Gastrocnemius medialis (tissue), 4 donors: Measurements from ENCODE around the gene C4orf50. TPM values are rescaled to one million over a fixed set of nuclear protein-coding genes. Genes with fewer than 3 reads are reported as not detected.

Experiments
- ATAC-seq, 2 donors: fragments of 150-250 bp; one replicate each; pipeline ENCODE4 v1.9.1; 2016
- DNase-seq, 2 donors: peaks; one replicate each; pipeline ENCODE4 v3.0.0-alpha.2; 2019
- H3K27ac ChIP-seq, 4 donors: fragments of 200-600 bp; sonication (generic); 1 replicate in 1 of 4; 2 replicates in 3 of 4; pipeline ENCODE4 v1.5.1; 2016 to 2018; ENCODE audit warnings: mild to moderate bottlenecking in 2 of 4, moderate library complexity in 1 of 4
- H3K27me3 ChIP-seq, 3 donors: fragments of 200-600 bp; sonication (generic) in 2 of 3; 1 replicate in 1 of 3; 2 replicates in 2 of 3; pipeline versions ENCODE4 v1.5.1 to v1.6.0; 2016 to 2019; ENCODE audit warnings: mild to moderate bottlenecking in 1 of 3, moderate library complexity in 1 of 3
- H3K36me3 ChIP-seq, 2 donors: fragments of 200-600 bp; sonication (generic) in 1 of 2; one replicate each; pipeline ENCODE4 v1.5.1; 2017 to 2018
- H3K4me1 ChIP-seq, 2 donors: fragments of 200-600 bp; sonication (generic) in 1 of 2; one replicate each; pipeline ENCODE4 v1.5.1; 2016 to 2017; ENCODE audit warnings: mild to moderate bottlenecking in 2 of 2
- H3K4me3 ChIP-seq, 4 donors: fragments of 200-600 bp; sonication (generic) in 3 of 4; 1 replicate in 1 of 4; 2 replicates in 3 of 4; pipeline ENCODE4 v1.5.1; 2016 to 2019; ENCODE audit warnings: mild to moderate bottlenecking in 2 of 4
- H3K9me3 ChIP-seq, 3 donors: fragments of 200-600 bp; sonication (generic) in 2 of 3; 1 replicate in 1 of 3; 2 replicates in 2 of 3; pipeline ENCODE4 v1.5.1; 2016 to 2019
- CTCF ChIP-seq, 5 experiments: fragments of 450-650 bp in 3 of 5; fragments of 200-600 bp in 2 of 5; sonication (generic) in 2 of 5; IDR thresholded peaks in 4 of 5; conservative IDR thresholded peaks in 1 of 5; 1 replicate in 4 of 5; 2 replicates in 1 of 5; pipeline ENCODE4 v1.5.1; 2016 to 2019; ENCODE audit warnings: antibody characterized with exemption in 5 of 5, mild to moderate bottlenecking in 3 of 5, moderate library complexity in 3 of 5
- POLR2A ChIP-seq, 2 donors: fragments of 450-650 bp; IDR thresholded peaks; one replicate each; pipeline ENCODE4 v1.6.1; 2017; ENCODE audit warnings: antibody characterized with exemption in 2 of 2, mild to moderate bottlenecking in 2 of 2, moderate library complexity in 2 of 2
- in situ Hi-C, 4 donors: fragments of 200-750 bp; cut with MboI; loops; one replicate each; pipeline versions ENCODE4 v1.15.0 to v1.8.0; 2017; ENCODE audit warnings: low sequenced_read_pairs in 4 of 4
- intact Hi-C: fragments of 100-400 bp; cut with DNase I; formaldehyde crosslinking; loops from one replicate; pipeline ENCODE4 v1.15.1; 2023; ENCODE audit warnings: low total_unique reads
- total RNA-seq, 4 donors: library from RNA; depleted of rRNA; stranded (reverse); fragments of >200 nt; gene quantifications; one replicate each; pipeline versions ENCODE4 v1.1.0 to v1.2.3, GENCODE V29; 2016

Gene C4orf50
- total RNA-seq, 4 donors from 2014 or later = 0.03 TPM; not detected in 3

- in situ Hi-C loops (no loop called here), intact Hi-C loops (no loop called here)
- Histone ChIP-seq H3K9me3 (no peaks in the 10 kb centered on the region), H3K4me1 (peaks cover 0 to 4% of the 10 kb centered on the region in 2 donors), H3K27ac (no peak overlapping the region), H3K4me3 (no peak overlapping the region), H3K36me3 (no peaks in the 10 kb centered on the region), H3K27me3 (peaks cover 58 to 69% (median 66%) of the 10 kb centered on the region in 3 donors)
- TF ChIP-seq POLR2A (IDR thresholded peaks at IDR 0.05) = no peak
- no peak for TF ChIP-seq CTCF (IDR thresholded peaks at IDR 0.05 in 4 of 5, conservative IDR thresholded peaks at IDR 0.05 in 1 of 5)
- ATAC-seq (no peak), DNase-seq (no peak)
Observed at GRCh38 chr4:5892323-5893003, 125.8 kb downstream of the C4orf50 start.

GRCh38 chr4:5891563-5892322 is 126.5 kb downstream of the C4orf50 start:
- intact Hi-C loops (no loop called here), in situ Hi-C loops (no loop called here)
- Histone ChIP-seq H3K9me3 (no peaks in the 10 kb centered on the region), H3K4me1 (peaks cover 0 to 5% of the 10 kb centered on the region in 2 donors), H3K36me3 (no peaks in the 10 kb centered on the region), H3K4me3 (no peak overlapping the region), H3K27ac (no peak overlapping the region), H3K27me3 (peaks cover 66 to 71% (median 71%) of the 10 kb centered on the region in 3 donors)
- ATAC-seq (no peak), DNase-seq (no peak)
- TF ChIP-seq POLR2A (IDR thresholded peaks at IDR 0.05) = no peak
- no peak for TF ChIP-seq CTCF (IDR thresholded peaks at IDR 0.05 in 4 of 5, conservative IDR thresholded peaks at IDR 0.05 in 1 of 5)

- intact Hi-C loops = no loop called here
- H3K27ac ChIP-seq = no peak overlapping the region
- H3K27me3 ChIP-seq = peaks cover 66 to 73% (median 69%) of the 10 kb centered on the region in 3 donors
- H3K36me3 ChIP-seq = no peaks in the 10 kb centered on the region
- TF ChIP-seq POLR2A (IDR thresholded peaks at IDR 0.05) (no peak), CTCF (IDR thresholded peaks at IDR 0.05 in 4 of 5, conservative IDR thresholded peaks at IDR 0.05 in 1 of 5) (no peak)
- H3K4me3 ChIP-seq = peak overlapping the region in 1 of 4 donors; percentile 17
- ATAC-seq (no peak), DNase-seq (no peak)
- in situ Hi-C loops = no loop called here
- H3K4me1 ChIP-seq = peaks cover 0 to 5% of the 10 kb centered on the region in 2 donors
- H3K9me3 ChIP-seq = no peaks in the 10 kb centered on the region
Observed at GRCh38 chr4:5890063-5890727, 128.0 kb downstream of the C4orf50 start.

GRCh38 chr4:5889002-5889696 is 129.1 kb downstream of the C4orf50 start:
- no peak for ATAC-seq
- H3K4me3 ChIP-seq = no peak overlapping the region
- TF ChIP-seq POLR2A (IDR thresholded peaks at IDR 0.05) = no peak
- no peak for TF ChIP-seq CTCF (IDR thresholded peaks at IDR 0.05 in 4 of 5, conservative IDR thresholded peaks at IDR 0.05 in 1 of 5)
- in situ Hi-C loops = no loop called here
- H3K27me3 ChIP-seq = peaks cover 59 to 75% (median 60%) of the 10 kb centered on the region in 3 donors
- intact Hi-C loops = no loop called here
- H3K36me3 ChIP-seq = no peaks in the 10 kb centered on the region
- no peaks in the 10 kb centered on the region for H3K9me3 ChIP-seq
- DNase-seq = no peak
- no peak overlapping the region for H3K27ac ChIP-seq
- peaks cover 0 to 5% of the 10 kb centered on the region in 2 donors for H3K4me1 ChIP-seq
